ENCODE measurements around the gene TTLL10.

The TTLL10 gene

DNA sequence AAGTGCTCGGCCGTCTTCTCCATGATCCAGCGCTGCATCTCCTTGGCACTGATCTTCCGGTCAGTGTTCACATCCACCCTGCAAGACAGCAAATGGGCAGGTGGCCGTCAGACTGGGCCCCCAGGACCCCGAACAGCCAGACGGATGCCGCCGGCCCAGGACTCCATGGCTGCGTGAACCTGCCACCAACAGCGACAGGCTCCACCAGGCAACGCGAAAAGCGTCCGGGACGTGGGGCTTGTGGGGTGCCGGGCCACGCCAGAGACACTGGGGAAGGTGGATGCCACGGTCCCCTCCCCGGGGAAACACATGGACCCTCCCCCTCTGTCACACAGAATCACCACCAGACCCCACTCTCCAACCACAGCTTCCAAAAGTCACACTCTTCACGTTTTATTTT, 50.2 kb downstream of the TTLL10 start:
- DNase-seq (ENCODE audit: low spot score), result no peak

DNA sequence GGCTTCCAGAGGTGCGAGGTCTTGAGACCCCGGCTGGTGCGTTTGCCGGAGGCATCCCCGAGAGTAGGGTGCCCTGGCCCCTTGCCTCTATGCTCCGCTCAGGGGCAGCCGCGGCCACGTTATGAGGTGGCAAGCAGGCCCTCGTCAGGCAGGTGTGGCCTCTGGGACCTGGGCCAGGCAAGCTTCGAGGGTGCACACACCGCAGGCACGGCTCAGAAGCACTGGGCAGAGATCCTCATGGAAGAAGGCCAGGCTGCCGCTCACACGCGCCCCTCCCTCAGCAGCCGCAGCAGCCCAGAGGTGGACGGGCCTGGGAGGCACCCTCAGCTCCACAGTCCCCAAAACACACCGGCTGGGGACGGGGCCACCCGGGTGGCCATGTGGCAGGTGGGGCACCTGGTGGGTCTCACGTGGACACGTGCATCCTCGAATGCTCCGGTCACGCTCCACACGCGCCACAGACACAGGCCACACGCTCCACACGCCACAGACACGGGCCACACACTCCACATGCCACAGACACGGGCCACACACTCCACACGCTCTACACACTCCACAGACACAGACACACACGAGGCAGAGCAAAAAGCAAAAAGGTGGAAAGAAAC, 51.7 kb downstream of the TTLL10 start:
- DNase-seq (ENCODE audit: low spot score), result no peak

DNA sequence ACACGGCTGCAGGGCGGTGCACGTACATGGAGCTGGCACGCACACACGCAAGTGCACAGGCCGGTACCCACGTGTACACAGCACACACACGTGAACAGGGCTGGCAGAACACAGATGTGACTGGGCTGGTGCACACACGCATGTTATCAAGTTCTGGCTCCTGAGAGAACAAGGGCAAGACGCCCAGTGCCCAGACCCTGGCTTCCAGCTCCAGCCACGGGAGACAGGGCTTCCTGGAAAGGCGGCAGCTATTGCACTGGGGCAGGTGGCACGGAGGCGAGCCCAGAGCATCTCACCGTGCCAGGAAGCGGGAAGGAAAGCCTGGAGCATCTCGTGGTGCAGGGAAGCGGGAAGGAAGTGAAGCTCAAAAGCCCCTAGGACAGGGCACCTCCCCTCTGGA, 52.2 kb downstream of the TTLL10 start:
- no peak for DNase-seq (ENCODE audit: low spot score)

DNA sequence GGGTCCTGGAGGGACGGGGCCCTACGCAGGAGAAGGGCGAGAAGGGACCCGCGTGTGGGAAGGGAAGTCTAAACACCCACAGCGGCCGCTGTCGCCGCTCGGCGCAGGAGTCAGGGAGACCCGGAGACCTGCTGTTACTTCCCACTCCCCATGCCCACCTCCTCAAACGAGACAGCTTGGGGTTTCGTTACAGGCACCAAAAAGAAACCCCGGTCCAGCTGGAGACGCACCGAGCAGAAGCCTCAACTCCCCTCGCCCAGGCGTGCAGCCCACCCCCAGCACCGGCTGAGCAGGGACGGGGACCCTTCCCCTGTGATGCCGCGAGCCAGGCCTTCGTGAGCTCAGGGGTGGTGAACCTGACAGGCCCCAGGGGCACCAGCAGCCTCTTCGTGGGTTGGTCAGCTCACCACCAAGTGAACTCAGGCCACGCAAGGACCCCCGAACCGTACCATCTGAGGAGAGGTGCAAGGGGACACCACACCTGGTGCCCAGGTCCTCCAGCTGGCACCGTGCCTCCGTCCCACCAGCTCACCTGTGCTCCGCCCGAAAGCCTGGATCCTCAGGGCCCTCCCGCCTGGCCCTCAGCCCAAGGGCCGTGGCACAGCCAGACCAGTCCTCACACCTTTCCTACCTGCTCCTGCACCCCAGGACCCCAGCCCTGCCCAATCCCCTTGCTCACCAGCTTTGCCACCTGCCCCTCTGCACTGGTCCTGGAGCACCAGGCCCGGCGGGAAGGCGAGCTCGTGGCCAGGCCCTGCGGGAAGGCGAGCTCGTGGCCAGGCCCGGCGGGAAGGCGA, 53.1 kb downstream of the TTLL10 start:
- no peak for DNase-seq (ENCODE audit: low spot score)

DNA sequence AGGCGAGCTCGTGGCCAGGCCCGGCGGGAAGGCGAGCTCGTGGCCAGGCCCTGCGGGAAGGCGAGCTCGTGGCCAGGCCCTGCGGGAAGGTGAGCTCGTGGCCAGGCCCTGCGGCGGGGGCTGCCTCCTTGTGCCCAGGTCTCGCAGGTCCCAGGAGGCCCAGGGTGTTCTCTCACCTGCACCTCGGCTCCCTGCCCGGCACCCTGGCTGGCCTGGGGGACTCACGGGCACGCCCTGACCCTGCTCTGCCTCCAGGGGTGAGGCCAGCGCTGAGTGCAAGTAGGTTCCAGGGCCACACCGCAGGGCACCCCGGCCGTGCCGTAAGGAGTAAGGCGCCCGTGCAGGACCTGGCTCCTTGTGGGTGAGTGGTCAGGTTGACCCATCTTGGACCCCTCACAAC, 53.7 kb downstream of the TTLL10 start:
- no peak for DNase-seq (ENCODE audit: low spot score)

DNA sequence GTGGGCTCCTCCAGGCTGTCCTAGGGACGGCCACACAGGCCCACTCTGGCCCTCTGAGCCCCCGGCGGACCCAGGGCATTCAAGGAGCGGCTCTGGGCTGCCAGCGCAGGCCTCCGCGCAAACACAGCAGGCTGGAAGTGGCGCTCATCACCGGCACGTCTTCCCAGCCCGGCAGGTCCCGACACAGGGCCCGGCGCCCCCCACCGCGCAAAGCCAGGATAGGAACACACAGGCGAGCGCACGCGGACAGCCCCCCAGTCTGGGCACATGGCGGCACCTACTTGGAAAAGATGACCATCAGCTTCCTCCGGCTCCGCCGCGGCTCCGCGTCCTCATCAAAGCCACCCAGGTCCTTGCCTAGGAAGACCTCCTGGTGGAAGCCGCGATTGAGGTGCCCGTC, 54.5 kb downstream of the TTLL10 start:
- DNase-seq (ENCODE audit: low spot score), result no peak

DNA sequence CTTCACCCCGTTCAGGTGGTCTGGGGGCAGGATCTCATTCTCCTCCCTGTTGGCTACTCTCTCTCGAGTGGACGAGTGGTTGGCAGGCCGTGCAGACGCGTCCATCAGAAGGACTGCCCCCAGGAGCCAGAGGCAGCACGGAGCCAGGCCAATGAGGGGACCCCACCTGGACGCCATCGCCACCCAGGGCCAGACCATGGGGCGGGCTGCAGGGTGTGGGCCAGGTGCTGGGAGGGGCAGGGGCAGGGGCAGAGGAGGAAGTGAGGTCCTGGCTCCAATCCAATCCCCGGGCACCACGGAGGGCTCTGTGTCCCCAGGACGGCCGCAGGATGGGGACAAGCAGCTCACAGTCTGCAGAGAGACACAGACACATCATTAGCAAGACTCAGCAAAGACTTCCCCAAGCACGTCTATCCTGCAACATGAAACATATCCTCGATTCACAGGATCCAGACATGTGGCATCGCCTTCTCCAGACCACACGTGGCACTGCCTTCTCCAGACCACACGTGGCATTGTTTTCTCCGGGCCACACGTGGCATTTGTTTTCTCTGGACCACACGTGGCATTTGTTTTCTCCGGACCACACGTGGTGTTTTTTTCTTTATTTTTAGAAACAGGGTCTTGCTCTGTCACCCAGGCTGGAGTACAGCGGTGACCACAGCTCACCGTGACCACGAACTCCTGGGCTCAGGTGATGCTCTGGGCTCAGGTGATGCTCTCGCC, 55.1 kb downstream of the TTLL10 start:
- no peak for DNase-seq (ENCODE audit: low spot score)

DNA sequence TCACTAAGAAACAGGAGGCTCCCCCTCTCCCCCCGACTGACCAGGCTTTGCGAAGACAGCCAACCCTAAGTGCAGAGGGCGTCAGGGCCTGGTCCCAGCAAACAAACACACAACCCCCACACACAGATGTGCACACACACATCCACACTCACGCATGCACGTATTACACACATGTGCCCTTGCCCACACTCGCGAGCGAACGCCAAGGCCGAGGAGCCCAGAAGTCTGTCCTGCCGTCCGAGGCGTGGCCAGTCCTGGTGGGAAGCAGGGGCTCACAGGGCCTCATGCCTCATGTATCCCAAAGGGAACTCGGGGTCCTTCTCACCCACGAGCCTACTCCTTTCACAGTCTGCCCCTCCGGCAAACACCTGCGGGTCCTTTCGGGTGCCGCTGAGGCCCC, 56.1 kb downstream of the TTLL10 start:
- no peak for DNase-seq (ENCODE audit: low spot score)

DNA sequence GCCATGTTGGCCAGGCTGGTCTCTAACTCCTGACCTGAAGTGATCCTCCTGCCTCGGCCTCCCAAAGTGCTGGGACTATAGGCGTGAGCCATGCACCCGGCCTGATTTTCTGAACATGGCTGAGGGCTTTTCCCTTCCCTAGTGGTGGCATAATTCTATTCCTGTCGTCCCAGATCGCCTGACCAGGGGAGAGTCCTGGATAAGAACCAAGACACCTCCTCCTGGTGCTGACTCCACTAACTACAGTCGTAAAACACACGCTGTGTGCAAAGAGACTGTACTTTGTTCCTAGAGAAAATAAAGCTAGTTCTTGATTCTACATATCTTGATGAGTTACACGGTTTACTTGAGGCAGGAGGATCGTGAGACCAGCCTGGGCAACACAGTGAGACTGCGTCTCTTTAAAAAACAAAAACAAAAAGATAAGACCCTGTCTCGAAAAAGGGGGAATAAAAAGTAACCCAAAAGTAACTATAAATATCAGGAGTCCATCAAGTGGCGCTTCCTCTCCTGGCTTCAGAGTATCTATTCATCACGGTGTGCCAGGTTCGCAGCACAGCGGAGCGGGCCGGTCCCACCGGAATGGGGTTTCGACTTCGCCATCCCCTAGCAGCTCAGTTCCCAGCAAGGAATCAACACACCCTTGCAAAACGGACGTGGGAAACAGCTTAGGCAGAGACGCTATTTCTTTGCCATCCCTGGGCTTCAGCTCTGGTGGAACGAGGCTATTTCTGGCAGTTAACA, 57.1 kb downstream of the TTLL10 start:
- peak; percentile 16 for DNase-seq (ENCODE audit: low spot score)

DNA sequence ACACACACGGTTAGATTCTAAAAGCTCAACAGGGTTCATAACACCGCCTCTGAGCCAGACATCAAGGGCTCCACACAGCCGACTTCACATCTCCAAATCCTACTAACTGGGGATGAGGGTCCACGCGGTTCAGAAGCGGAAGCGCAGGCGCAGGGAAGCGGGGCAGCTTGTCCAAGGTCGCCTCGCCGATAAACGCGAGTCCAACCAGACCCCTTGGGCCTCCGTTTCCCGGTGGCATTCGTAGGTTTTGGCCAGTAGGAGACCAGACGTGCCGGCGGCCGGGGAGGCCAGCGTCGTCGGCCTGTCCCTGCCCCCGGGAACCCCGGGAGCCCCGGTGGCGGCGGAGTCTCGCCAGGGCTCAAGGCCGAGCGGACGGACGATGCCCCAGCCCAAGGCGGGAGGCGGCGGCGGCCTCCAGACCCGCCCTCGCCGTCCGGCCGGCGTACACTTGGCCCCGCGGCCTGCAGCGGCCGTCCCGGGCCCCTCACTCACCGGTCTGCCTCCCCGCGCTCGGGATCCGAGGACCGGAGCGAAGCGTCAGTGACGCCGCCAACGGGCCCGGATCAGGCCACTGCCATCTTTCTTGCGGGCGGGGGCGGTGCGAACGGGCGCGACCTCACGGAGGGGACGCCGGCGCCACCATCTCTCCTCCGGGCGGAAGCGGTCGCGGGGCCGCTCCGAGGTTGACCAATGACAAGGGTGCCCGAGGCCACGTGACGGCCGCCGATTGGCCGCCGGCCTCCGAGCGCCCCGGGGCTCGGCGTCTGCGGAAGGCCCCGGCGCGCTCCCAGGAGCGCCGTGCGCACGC, 57.9 kb downstream of the TTLL10 start, which contains the start of gene SDF4:
SDF4 (minus strand) TSS at position 602 of the 808 bp plus-strand sequence. CDS start 3,229 bp downstream, outside the sequence.
- peak; percentile 98 for DNase-seq (ENCODE audit: low spot score)

DNA sequence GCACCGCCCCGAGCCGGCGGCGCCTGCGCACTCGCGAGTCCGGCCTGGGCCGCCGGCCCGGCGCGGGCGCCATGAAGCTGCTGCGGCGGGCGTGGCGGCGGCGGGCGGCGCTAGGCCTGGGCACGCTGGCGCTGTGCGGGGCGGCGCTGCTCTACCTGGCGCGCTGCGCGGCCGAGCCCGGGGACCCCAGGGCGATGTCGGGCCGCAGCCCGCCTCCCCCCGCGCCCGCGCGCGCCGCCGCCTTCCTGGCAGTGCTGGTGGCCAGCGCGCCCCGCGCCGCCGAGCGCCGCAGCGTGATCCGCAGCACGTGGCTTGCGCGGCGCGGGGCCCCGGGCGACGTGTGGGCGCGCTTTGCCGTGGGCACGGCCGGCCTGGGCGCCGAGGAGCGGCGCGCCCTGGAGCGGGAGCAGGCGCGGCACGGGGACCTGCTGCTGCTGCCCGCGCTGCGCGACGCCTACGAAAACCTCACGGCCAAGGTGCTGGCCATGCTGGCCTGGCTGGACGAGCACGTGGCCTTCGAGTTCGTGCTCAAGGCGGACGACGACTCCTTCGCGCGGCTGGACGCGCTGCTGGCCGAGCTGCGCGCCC, 58.6 kb downstream of the TTLL10 start, which contains the start of gene B3GALT6:
B3GALT6 (plus strand) TSS at position 30 of the 588 bp plus-strand sequence; CDS start at position 72, 42 bp downstream.
- no peak for DNase-seq (ENCODE audit: low spot score)

DNA sequence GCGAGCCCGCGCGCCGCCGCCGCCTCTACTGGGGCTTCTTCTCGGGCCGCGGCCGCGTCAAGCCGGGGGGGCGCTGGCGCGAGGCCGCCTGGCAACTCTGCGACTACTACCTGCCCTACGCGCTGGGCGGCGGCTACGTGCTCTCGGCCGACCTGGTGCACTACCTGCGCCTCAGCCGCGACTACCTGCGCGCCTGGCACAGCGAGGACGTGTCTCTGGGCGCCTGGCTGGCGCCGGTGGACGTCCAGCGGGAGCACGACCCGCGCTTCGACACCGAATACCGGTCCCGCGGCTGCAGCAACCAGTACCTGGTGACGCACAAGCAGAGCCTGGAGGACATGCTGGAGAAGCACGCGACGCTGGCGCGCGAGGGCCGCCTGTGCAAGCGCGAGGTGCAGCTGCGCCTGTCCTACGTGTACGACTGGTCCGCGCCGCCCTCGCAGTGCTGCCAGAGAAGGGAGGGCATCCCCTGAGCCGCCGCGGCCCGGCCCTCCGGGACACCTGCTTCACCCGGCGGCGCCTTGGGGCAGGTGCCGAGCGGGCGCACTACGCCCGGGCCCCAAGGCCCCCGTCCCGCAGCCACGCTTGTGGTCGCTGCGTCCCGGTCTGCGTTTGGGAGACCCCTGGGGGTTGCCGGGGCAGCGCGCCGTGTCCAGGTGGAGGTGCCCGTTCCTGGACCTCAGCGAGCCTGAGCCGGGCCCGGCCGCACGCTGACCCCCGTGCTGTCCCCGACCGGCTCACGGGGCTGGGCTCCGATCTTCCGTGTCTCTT, 59.3 kb downstream of the TTLL10 start:
- no peak for DNase-seq (ENCODE audit: low spot score)

DNA sequence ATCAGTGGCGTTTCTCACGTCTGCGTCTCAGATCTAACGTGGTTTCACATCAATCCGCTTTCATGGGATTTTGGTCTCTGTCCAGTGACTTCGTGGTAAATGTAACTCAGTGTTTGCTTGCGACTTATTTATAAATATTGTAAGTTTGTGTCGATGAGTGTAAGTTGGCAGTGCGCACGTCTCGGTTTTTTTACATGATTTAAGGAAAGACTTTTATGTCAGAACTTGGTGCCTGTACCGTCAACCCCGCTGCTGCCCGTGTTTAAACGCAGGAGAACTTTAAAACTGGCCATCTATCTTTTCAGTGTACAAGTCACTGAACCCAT, 59.9 kb downstream of the TTLL10 start:
- DNase-seq (ENCODE audit: low spot score), result no peak

DNA sequence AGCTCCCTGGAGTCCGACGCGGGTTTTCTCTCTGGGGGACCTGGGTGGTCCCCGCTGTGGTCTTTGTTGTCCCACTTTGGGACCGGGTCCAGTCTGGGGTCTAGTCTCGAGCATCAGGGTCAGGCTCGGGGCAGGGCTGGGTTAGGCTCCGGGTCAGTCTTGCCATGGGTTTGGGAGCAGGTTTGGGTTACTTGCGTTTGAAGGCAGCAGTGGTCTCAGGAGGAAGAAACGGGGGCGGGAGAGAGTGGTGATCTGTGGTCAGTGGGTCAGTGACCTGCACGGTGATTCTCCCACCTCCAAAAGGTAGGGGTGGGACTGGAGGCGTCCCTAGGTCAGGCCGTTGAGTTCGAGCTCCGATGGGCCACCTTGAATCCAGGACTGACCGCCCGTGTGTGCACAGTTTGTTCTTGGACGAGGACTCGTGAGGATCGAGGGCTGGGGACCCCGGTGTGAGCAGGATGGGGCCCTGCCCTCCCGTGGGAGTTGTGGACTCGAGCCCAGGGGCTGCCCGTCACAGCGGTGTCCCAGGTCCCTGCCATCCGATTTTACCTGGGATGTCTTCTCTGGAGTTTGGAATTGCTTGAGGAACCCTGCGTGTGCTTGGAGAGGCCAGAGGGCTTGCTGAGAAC, 60.6 kb downstream of the TTLL10 start:
- DNase-seq (ENCODE audit: low spot score), result no peak

DNA sequence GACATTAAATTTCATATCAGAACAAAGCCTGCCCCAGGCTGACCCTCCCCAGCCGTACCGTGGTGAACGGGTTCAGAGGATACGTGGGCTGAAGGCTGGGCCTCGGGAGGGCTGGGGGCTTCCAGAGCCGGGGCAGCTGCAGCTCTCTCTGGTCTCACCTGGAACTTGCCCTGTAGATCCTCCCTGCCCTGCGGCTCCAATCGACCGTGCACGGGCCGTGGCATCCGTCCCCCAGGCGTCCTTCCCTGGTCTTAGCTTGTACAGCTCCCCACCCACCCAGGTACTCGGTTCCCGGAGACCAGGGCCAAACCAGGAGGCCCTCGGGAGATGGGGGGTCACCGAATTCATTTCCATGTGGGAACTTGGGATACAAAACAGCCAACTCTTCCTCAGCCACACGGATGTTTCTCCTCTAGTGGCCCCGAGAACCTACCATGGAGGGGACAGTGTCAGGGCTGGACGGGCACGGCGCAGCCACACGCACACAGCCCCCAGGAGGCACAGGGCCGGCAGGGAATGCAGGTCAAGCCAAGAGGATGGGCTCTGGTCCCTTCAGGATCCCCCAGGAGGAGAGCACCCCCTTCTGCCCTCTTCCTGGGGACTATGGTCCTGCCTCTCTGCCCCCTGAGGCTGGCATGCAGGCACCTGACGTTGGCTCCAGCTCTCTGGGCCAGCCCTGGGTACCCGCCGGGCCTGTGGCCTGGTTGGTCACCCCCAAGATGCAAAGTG, 61.5 kb downstream of the TTLL10 start:
- DNase-seq (ENCODE audit: low spot score), result no peak

DNA sequence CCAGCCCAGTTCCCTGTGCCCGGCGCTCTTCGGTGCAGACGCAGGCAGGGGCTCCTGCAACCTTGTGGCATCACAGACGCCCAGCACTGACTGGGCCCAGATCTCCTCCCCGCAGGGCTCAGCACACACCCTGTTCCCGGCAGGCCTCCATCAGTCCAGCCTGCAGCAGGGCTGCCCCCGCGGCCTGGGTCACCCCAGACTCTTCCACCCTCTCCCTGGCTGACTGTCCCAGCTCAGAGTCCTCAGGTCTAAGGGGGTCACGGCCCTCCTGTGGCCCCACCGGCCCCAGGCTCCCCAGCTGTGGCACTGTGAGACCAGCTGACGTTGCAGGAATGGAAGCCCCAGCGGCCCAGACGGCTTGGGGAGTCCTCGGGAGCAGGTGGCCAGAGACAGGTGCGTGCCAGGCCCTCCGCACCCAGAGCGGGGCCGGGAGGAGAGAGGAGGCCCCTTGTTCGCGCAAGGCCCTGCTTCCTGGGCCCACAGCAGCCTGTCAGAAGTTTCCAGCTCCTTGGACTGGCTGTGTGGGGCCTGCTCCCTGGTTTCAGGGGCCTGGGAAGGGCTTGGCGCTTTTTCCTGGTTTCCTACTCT, 62.6 kb downstream of the TTLL10 start:
- DNase-seq (ENCODE audit: low spot score), result no peak

DNA sequence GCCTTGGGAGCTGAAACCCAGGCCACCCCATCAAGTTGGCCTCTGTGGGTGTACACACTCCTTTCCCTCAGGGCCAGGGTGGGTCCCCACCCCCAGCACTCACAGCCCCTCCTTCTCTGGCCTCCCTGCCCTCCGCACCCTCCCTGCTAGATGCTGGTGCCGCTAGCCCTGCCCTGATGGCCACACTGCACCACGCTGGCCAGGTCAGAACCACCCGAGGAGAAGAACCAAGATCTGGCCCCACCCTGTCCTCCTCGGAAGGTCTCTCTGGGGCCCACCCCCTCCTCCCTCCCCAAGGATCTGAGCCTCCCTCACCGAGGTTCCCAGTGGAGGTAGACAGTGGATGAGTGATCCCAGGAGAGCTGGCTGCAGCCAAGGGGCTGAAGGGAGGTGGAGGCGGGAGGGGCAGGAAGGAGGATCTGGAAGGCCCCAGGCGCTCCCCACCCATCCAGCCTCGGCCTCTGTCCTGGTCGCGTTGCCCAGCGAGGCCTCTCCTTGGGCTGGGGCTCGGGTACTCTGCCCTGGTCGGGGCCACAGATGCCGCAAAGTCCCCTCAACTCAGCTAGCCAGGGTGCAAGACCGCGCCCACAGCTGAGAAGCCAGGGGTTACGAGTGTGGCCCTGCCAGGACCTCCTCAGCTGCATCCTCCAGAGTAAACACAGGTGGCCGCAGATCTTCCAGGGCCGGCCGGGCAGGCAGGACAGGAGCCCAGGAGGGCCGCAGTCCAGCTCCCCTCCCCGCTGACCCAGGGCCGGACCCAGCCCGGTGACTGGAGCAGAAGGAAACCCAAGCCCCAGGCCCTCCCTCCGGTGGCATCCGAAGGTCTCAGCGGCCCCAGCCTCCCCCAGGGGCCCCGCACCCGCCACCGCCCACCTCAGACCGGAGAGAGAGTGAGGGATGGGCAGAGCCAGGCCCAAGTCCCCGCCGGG, 63.5 kb downstream of the TTLL10 start:
- DNase-seq (ENCODE audit: low spot score), result no peak
